LoVo (cell line): ENCODE results near the gene LMNTD2.

Experiments used
- DNase-seq: peaks from one replicate; pipeline ENCODE4 v3.0.0-alpha.2; 2016; ENCODE audit warnings: low spot score

The LMNTD2 gene

GRCh38 chr11:567629-568292 is 7.2 kb upstream of the LMNTD2 start:
- DNase-seq, result no peak

GRCh38 chr11:567011-567628 is 6.6 kb upstream of the LMNTD2 start:
- no peak for DNase-seq

GRCh38 chr11:565921-566509 is 5.5 kb upstream of the LMNTD2 start:
- no peak for DNase-seq

GRCh38 chr11:563812-564578 is 3.5 kb upstream of the LMNTD2 start:
- DNase-seq, result no peak

GRCh38 chr11:563066-563811 is 2.7 kb upstream of the LMNTD2 start:
- no peak for DNase-seq

GRCh38 chr11:562046-562645 is 1.6 kb upstream of the LMNTD2 start:
- no peak for DNase-seq

GRCh38 chr11:561148-562003 is 838 bp upstream of the LMNTD2 start:
- peak; percentile 90 for DNase-seq

- DNase-seq, result peak; percentile 14
Observed at GRCh38 chr11:559712-560304, 730 bp downstream of the LMNTD2 start.

GRCh38 chr11:559020-559620 is 1.4 kb downstream of the LMNTD2 start:
- no peak for DNase-seq

- DNase-seq, result no peak
Observed at GRCh38 chr11:558503-558902, 2.0 kb downstream of the LMNTD2 start.

- no peak for DNase-seq
Observed at GRCh38 chr11:557328-558132, 3.0 kb downstream of the LMNTD2 start.

GRCh38 chr11:556662-557256 is 3.8 kb downstream of the LMNTD2 start:
- no peak for DNase-seq

- DNase-seq, result no peak
Observed at GRCh38 chr11:555780-556661, 4.5 kb downstream of the LMNTD2 start.

- no peak for DNase-seq
Observed at GRCh38 chr11:555227-555779, 5.2 kb downstream of the LMNTD2 start.

- peak; percentile 87 for DNase-seq
Observed at GRCh38 chr11:554428-555226, 5.9 kb downstream of the LMNTD2 start.

GRCh38 chr11:553988-554340 is 6.6 kb downstream of the LMNTD2 start:
- no peak for DNase-seq
